AG04450 (cell line): Measurements from ENCODE around the gene AFF3. TPM values are rescaled to one million over a fixed set of nuclear protein-coding genes. Genes with fewer than 3 reads are reported as not detected.

ENCODE experiments used
- CTCF ChIA-PET: fragments of 300-600, 350-600 bp; formaldehyde crosslinking; extraction: SDS; loops from one replicate; lab custom pipeline; 2022; ENCODE audit warnings: antibody characterized with exemption, inconsistent platforms; lab: Charles Lee
- POLR2A ChIA-PET: fragments of 350-600 bp; formaldehyde crosslinking; extraction: SDS; loops from one replicate; lab custom pipeline; 2021; ENCODE audit warnings: antibody characterized with exemption, inconsistent platforms; lab: Yijun Ruan, JAX
- DNase-seq: peaks from one replicate; pipeline ENCODE4 v3.0.0-alpha.2; 2011; ENCODE audit warnings: low read depth, low spot score
- H3K27ac ChIP-seq: one replicate; pipeline ENCODE4 v1.5.1; 2012; ENCODE audit warnings: low read depth, low read length, control low read depth
- H3K27me3 ChIP-seq: one replicate; pipeline ENCODE4 v1.6.0; 2012; ENCODE audit warnings: low read length; ENCODE audit not compliant: control insufficient read depth, insufficient read depth
- H3K4me3 ChIP-seq: 2 replicates; pipeline ENCODE4 v1.5.1; 2011; ENCODE audit warnings: mild to moderate bottlenecking, low read depth, low read length, control low read depth
- H3K9me3 ChIP-seq: 2 replicates; pipeline ENCODE4 v1.5.1; 2012; ENCODE audit warnings: low read length; ENCODE audit not compliant: control insufficient read depth, insufficient read depth
- CTCF ChIP-seq: IDR thresholded peaks from 2 replicates; pipeline ENCODE4 v1.5.1; 2011; ENCODE audit warnings: low read depth, low read length, control low read depth, inconsistent platforms
- polyA plus RNA-seq: library from polyadenylated mRNA; depleted of rRNA; stranded (reverse); fragments of >200 nt; gene quantifications from 2 replicates; pipeline ENCODE4 v1.2.3, GENCODE V29; 2011

The AFF3 gene
- polyA plus RNA-seq, 1 experiment: 17.9 TPM

DNA sequence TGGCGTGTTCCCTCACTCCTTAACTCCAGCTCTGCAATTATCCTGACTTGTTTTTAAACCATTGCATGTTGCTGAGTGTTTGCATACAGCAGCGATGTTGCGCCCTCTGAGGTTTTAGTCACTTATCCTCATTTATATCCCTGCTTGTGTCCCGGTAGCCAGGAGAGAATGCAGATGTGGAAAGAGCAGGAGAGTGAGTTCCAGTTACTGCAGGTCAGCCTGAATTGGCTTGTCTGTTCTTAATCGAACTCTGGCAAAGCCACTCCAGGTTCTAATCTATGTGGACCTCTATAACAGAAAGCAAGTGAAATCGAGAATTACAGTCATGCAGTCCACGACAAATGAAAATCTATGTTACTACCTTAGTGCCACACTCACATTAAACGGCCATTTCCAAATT is 357.4 kb downstream of the AFF3 start:
- Histone ChIP-seq H3K27me3 (no peaks in the 10 kb centered on the region), H3K27ac (no peak overlapping the region), H3K9me3 (no peaks in the 10 kb centered on the region; the same call in 1 of the 2 replicates), H3K4me3 (no peak overlapping the region)
- POLR2A ChIA-PET: no interaction called here
- CTCF ChIA-PET: no interaction called here
- TF ChIP-seq CTCF: no peak
- no peak for DNase-seq

DNA sequence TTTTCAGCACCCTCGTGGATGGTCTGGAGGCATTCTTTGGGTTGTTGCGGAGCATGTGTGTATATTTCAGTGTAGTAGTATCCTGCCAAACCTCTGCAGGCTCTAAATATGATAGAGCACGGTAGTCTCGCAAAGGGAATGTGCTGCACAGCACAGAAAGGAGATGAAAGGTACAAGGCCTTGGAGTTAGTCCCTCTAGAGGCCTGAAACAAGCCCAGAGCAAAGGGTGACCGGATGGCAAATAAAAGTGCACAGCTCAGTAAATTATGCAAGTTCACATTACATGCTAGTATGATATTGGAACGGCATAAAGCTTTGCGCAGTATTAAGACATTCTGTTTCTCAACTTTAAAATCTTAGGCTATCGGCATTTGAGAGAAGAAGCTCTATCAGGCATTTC is 358.1 kb downstream of the AFF3 start:
- CTCF ChIA-PET: no interaction called here
- no peak for DNase-seq
- H3K4me3 ChIP-seq: no peak overlapping the region
- POLR2A ChIA-PET: no interaction called here
- no peaks in the 10 kb centered on the region for H3K27me3 ChIP-seq
- no peaks in the 10 kb centered on the region; the same call in 1 of the 2 replicates for H3K9me3 ChIP-seq
- no peak for TF ChIP-seq CTCF
- H3K27ac ChIP-seq: no peak overlapping the region

GRCh38 chr2:99780276-99780675 is 362.1 kb downstream of the AFF3 start:
- Histone ChIP-seq H3K27me3 (no peaks in the 10 kb centered on the region), H3K27ac (no peak overlapping the region), H3K4me3 (no peak overlapping the region), H3K9me3 (peaks cover 4% of the 10 kb centered on the region; the same call in 1 of the 2 replicates)
- POLR2A ChIA-PET: no interaction called here
- DNase-seq: no peak
- TF ChIP-seq CTCF: no peak
- CTCF ChIA-PET: no interaction called here

- Histone ChIP-seq H3K9me3 (peaks cover 4% of the 10 kb centered on the region; the same call in 1 of the 2 replicates), H3K27ac (no peak overlapping the region), H3K27me3 (no peaks in the 10 kb centered on the region), H3K4me3 (no peak overlapping the region)
- DNase-seq: no peak
- CTCF ChIA-PET: no interaction called here
- no peak for TF ChIP-seq CTCF
- POLR2A ChIA-PET: no interaction called here
Measured at GRCh38 chr2:99779276-99779675, 363.1 kb downstream of the AFF3 start.

GRCh38 chr2:99777656-99778290 is 364.6 kb downstream of the AFF3 start:
- TF ChIP-seq CTCF: no peak
- H3K27ac ChIP-seq: no peak overlapping the region
- peaks cover 4% of the 10 kb centered on the region; the same call in 1 of the 2 replicates for H3K9me3 ChIP-seq
- POLR2A ChIA-PET: no interaction called here
- DNase-seq: no peak
- H3K4me3 ChIP-seq: no peak overlapping the region
- CTCF ChIA-PET: no interaction called here
- H3K27me3 ChIP-seq: no peaks in the 10 kb centered on the region
